ENCODE data around the gene MRPL28.
"Not testable (repeated sequence)": the region's sequence is repeated elsewhere in the genome, so short reads cannot be mapped to it uniquely, and the experiment has no call there.

The MRPL28 gene

GRCh38 chr16:339680-340079 is 30.7 kb downstream of the MRPL28 start:
- DNase-seq (ENCODE audit: low spot score), result no peak

GRCh38 chr16:337975-338575 is 32.3 kb downstream of the MRPL28 start:
- peak; percentile 53 for DNase-seq (ENCODE audit: low spot score)

GRCh38 chr16:337437-337836 is 32.9 kb downstream of the MRPL28 start:
- DNase-seq (ENCODE audit: low spot score), result peak; percentile 85

GRCh38 chr16:336269-336668 is 34.1 kb downstream of the MRPL28 start:
- no peak for DNase-seq (ENCODE audit: low spot score)

GRCh38 chr16:334861-335632 is 35.3 kb downstream of the MRPL28 start:
- DNase-seq (ENCODE audit: low spot score), result not testable (repeated sequence)

- DNase-seq (ENCODE audit: low spot score), result not testable (repeated sequence)
These were observed 36.0 kb downstream of the MRPL28 start for GRCh38 chr16:334164-334832.

- DNase-seq (ENCODE audit: low spot score), result no peak
These were observed 36.8 kb downstream of the MRPL28 start for GRCh38 chr16:333406-334094.

GRCh38 chr16:331181-331814 is 39.0 kb downstream of the MRPL28 start:
- not testable (repeated sequence) for DNase-seq (ENCODE audit: low spot score)

GRCh38 chr16:330741-331140 is 39.6 kb downstream of the MRPL28 start:
- DNase-seq (ENCODE audit: low spot score), result no peak

- no peak for DNase-seq (ENCODE audit: low spot score)
These were observed 44.8 kb downstream of the MRPL28 start for GRCh38 chr16:325375-326145.

GRCh38 chr16:324451-325334 is 45.6 kb downstream of the MRPL28 start:
- DNase-seq (ENCODE audit: low spot score), result no peak

- DNase-seq (ENCODE audit: low spot score), result no peak
These were observed 46.2 kb downstream of the MRPL28 start for GRCh38 chr16:324201-324450.

GRCh38 chr16:322476-323143 is 47.7 kb downstream of the MRPL28 start:
- DNase-seq (ENCODE audit: low spot score), result no peak

- no peak for DNase-seq (ENCODE audit: low spot score)
These were observed 48.8 kb downstream of the MRPL28 start for GRCh38 chr16:321532-321931.

GRCh38 chr16:320206-320605 is 50.1 kb downstream of the MRPL28 start:
- DNase-seq (ENCODE audit: low spot score), result no peak

- DNase-seq (ENCODE audit: low spot score), result no peak
These were observed 51.7 kb downstream of the MRPL28 start for GRCh38 chr16:318628-319027.

- DNase-seq (ENCODE audit: low spot score), result no peak
These were observed 52.8 kb downstream of the MRPL28 start for GRCh38 chr16:317583-317982.
